Measurements from ENCODE around the gene MACROD1.

Gene MACROD1

GRCh38 chr11:64128255-64129006 is 37.5 kb downstream of the MACROD1 start:
- no peak for DNase-seq (ENCODE audit: low read depth)

- DNase-seq (ENCODE audit: low read depth) = no peak
Measured at GRCh38 chr11:64127267-64128072, 38.4 kb downstream of the MACROD1 start.

- DNase-seq (ENCODE audit: low read depth) = no peak
Measured at GRCh38 chr11:64126796-64127195, 39.1 kb downstream of the MACROD1 start.

GRCh38 chr11:64126371-64126770 is 39.5 kb downstream of the MACROD1 start:
- DNase-seq (ENCODE audit: low read depth) = no peak

GRCh38 chr11:64125676-64126075 is 40.2 kb downstream of the MACROD1 start:
- DNase-seq (ENCODE audit: low read depth) = no peak

GRCh38 chr11:64124147-64124546 is 41.8 kb downstream of the MACROD1 start:
- no peak for DNase-seq (ENCODE audit: low read depth)

GRCh38 chr11:64123679-64124078 is 42.2 kb downstream of the MACROD1 start:
- DNase-seq (ENCODE audit: low read depth) = no peak

- DNase-seq (ENCODE audit: low read depth) = no peak
Measured at GRCh38 chr11:64122411-64123410, 43.2 kb downstream of the MACROD1 start.

- DNase-seq (ENCODE audit: low read depth) = peak; percentile 24
Measured at GRCh38 chr11:64121663-64122410, 44.1 kb downstream of the MACROD1 start.

GRCh38 chr11:64120951-64121569 is 44.9 kb downstream of the MACROD1 start:
- no peak for DNase-seq (ENCODE audit: low read depth)

- no peak for DNase-seq (ENCODE audit: low read depth)
Measured at GRCh38 chr11:64119700-64120099, 46.2 kb downstream of the MACROD1 start.

- no peak for DNase-seq (ENCODE audit: low read depth)
Measured at GRCh38 chr11:64118876-64119665, 46.8 kb downstream of the MACROD1 start.

- no peak for DNase-seq (ENCODE audit: low read depth)
Measured at GRCh38 chr11:64117763-64118459, 48.0 kb downstream of the MACROD1 start.

- DNase-seq (ENCODE audit: low read depth) = no peak
Measured at GRCh38 chr11:64115531-64116522, 50.1 kb downstream of the MACROD1 start.

GRCh38 chr11:64114231-64114630 is 51.7 kb downstream of the MACROD1 start:
- DNase-seq (ENCODE audit: low read depth) = no peak

GRCh38 chr11:64113462-64113780 is 52.5 kb downstream of the MACROD1 start:
- DNase-seq (ENCODE audit: low read depth) = no peak

- no peak for DNase-seq (ENCODE audit: low read depth)
Measured at GRCh38 chr11:64112771-64113461, 53.0 kb downstream of the MACROD1 start.
